GM08714 (cell line): ENCODE measurements around the gene DNAH10.
"Not testable (repeated sequence)": the region's sequence is repeated elsewhere in the genome, so short reads cannot be mapped to it uniquely, and the experiment has no call there.

Source experiments
- H3K4me3 ChIP-seq: fragments of 200-500 bp; sonication (Bioruptor generic); 2 replicates; pipeline ENCODE4 v1.5.1; 2014; ENCODE audit warnings: mild to moderate bottlenecking, low read length, inconsistent platforms
- ZNF274 ChIP-seq: IDR thresholded peaks from 2 replicates; pipeline ENCODE4 v1.6.1; 2012; ENCODE audit warnings: mild to moderate bottlenecking, low read depth, low read length

The DNAH10 gene

DNA sequence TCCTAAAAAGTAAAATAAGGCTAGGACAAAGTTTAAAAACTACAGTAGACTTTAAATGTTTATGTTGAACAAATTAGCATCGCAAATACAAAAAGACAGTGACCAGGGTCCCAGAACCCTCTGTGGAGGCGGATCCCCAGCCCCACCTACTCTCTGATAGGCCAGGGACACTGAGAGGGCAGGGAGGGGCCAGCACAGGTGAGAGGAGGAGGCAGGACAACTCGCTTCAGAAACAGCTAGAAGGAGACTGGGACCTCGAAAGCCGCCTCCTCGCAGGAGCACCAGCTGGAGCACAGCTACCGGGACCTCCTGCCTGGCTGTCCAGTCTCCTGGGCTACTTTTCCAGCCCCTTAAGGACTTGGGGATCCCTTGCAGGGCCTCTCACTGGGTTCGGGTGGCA lies 992 bp downstream of the DNAH10 start:
- no peak for TF ChIP-seq ZNF274
- H3K4me3 ChIP-seq, result no peak overlapping the region

- no peak overlapping the region for H3K4me3 ChIP-seq
- TF ChIP-seq ZNF274, result no peak
Measured at GRCh38 chr12:123764109-123764508, 2.0 kb downstream of the DNAH10 start.

DNA sequence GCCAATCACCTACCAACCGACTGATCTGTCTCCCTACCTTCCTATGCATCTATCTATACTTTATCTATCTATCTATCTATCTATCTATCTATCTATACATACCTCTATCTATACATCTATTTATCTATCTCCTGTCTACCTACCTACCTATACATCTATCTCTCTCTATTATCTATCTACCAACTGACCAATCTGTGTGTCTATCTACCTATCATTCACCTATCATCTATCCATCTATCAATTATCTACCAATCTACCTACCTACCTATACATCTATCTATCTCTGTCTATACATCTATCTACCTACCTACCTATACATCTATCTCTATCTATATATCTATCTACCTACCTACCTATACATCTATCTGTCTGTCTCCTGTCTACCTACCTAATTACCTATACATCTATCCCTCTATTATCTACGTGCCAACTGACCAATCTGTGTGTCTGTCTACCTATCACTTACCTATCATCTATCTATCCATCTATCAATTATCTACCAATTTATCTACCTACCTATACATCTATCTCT lies 3.5 kb downstream of the DNAH10 start:
- no peak for TF ChIP-seq ZNF274
- no peak overlapping the region for H3K4me3 ChIP-seq

GRCh38 chr12:123767613-123768012 lies 5.5 kb downstream of the DNAH10 start:
- no peak for TF ChIP-seq ZNF274

GRCh38 chr12:123771261-123771660 lies 9.2 kb downstream of the DNAH10 start:
- TF ChIP-seq ZNF274, result no peak
- no peak overlapping the region for H3K4me3 ChIP-seq

More at GRCh38 chr12:123767613-123768012, 5.5 kb downstream of the DNAH10 start:
- H3K4me3 ChIP-seq, result no peak overlapping the region

- TF ChIP-seq ZNF274, result no peak
- H3K4me3 ChIP-seq, result no peak overlapping the region
Measured at GRCh38 chr12:123772074-123772473, 10.0 kb downstream of the DNAH10 start.

- H3K4me3 ChIP-seq, result no peak overlapping the region
- TF ChIP-seq ZNF274, result no peak
Measured at GRCh38 chr12:123773375-123773774, 11.3 kb downstream of the DNAH10 start.

- H3K4me3 ChIP-seq, result no peak overlapping the region
- no peak for TF ChIP-seq ZNF274
Measured at GRCh38 chr12:123779551-123779950, 17.4 kb downstream of the DNAH10 start.

- no peak for TF ChIP-seq ZNF274
- H3K4me3 ChIP-seq, result no peak overlapping the region
Measured at GRCh38 chr12:123782997-123783792, 21.1 kb downstream of the DNAH10 start.

DNA sequence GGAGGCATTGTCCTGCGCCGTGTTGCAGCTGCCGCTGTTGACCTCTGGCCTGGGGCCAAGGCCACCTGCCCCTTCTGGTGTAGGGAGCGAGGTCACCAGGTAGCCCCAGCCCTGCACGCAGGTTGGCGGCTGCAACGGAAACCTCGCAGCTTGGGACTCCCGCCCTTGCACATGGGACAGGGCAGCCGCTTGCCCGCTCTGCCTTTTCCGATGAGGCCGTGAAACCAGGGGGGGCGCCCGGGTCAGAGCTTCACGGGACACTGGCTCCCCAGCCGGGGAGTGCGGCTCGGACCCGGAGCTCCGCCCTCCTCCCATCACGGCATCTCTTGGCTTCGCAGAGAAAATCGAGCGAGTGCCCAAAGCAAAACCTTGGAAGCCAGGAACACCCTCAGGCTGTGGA lies 25.4 kb downstream of the DNAH10 start:
- TF ChIP-seq ZNF274, result no peak
- H3K4me3 ChIP-seq, result no peak overlapping the region

DNA sequence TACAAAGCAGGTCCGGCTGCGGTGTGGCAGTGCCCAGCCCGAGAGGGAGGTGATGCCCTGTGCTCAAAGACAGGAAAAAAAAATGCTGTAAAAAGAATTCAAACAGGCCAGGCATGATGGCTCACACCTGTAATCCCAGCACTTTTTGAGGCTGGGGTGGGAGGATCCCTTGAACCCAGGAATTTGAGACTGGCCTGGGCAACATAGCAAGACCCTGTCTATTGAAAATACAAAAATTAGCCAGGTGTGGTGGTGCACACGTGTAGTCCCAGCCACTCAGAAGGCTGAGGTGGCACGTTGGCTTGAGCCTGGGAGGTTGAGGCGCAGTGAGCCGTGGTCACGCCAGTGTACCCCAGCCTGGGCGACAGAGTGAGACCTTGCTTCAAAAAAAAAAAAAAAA lies 26.4 kb downstream of the DNAH10 start:
- no peak for TF ChIP-seq ZNF274
- no peak overlapping the region for H3K4me3 ChIP-seq

DNA sequence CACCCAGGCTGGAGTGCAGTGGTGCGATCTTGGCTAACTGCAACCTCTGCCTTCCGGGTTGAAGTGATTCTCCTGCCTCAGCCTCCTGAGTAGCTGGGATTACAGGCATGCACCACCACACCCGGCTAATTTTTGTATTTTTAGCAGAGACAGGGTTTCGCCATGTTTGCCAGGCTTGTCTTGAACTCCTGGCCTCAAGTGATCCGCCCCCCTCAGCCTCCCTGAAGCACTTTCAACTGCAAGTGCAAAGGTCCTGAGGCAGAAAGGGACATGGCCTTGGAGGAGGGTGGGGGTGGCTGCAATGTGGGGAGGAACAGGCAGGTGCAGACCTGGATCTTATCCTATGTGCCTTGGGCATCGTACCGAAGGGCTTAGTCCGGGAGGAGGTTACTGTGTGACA lies 27.3 kb downstream of the DNAH10 start:
- not testable (repeated sequence) for H3K4me3 ChIP-seq

- no peak overlapping the region for H3K4me3 ChIP-seq
- TF ChIP-seq ZNF274, result no peak
Measured at GRCh38 chr12:123790905-123791467, 28.9 kb downstream of the DNAH10 start.

- TF ChIP-seq ZNF274, result no peak
- H3K4me3 ChIP-seq, result no peak overlapping the region
Measured at GRCh38 chr12:123794027-123794426, 31.9 kb downstream of the DNAH10 start.

- H3K4me3 ChIP-seq, result no peak overlapping the region
- TF ChIP-seq ZNF274, result no peak
Measured at GRCh38 chr12:123798518-123798917, 36.4 kb downstream of the DNAH10 start.
